NT2/D1 (cell line): Measurements from ENCODE around the gene ARSB.

ENCODE experiments used
- DNase-seq: peaks from one replicate; pipeline ENCODE4 v3.0.0-alpha.2; 2011; ENCODE audit warnings: low read depth, low spot score
- H3K27me3 ChIP-seq: 2 replicates; pipeline ENCODE4 v1.6.0; 2011; ENCODE audit warnings: mild to moderate bottlenecking; ENCODE audit not compliant: insufficient read length, insufficient read depth
- H3K36me3 ChIP-seq: 2 replicates; pipeline ENCODE4 v1.6.1; 2011; ENCODE audit warnings: mild to moderate bottlenecking, low read length, mixed read lengths; ENCODE audit not compliant: insufficient read depth, insufficient read length
- H3K4me1 ChIP-seq: 2 replicates; pipeline ENCODE4 v1.5.1; 2011; ENCODE audit not compliant: insufficient read depth, insufficient read length
- H3K4me3 ChIP-seq: 2 replicates; pipeline ENCODE4 v1.5.1; 2011; ENCODE audit warnings: low read depth; ENCODE audit not compliant: insufficient read length
- H3K9ac ChIP-seq: 2 replicates; pipeline ENCODE4 v1.6.0; 2011; ENCODE audit warnings: low read depth; ENCODE audit not compliant: insufficient read length
- H3K9me3 ChIP-seq: 2 replicates; pipeline ENCODE4 v1.5.1; 2011; ENCODE audit warnings: mild to moderate bottlenecking, low read length; ENCODE audit not compliant: insufficient read depth
- SUZ12 ChIP-seq: IDR thresholded peaks from 2 replicates; pipeline ENCODE4 v1.6.1; 2011; ENCODE audit not compliant: insufficient read length, insufficient read depth; ENCODE audit errors: extremely low read depth
- YY1 ChIP-seq: IDR thresholded peaks from 2 replicates; pipeline ENCODE4 v1.6.1; 2011; ENCODE audit not compliant: insufficient read length, insufficient read depth
- ZNF274 ChIP-seq: IDR thresholded peaks from 2 replicates; pipeline ENCODE4 v1.6.1; 2011; ENCODE audit warnings: mild to moderate bottlenecking, low read depth, low read length

ARSB gene

GRCh38 chr5:78968781-78969180 is 16.3 kb downstream of the ARSB start:
- H3K9me3 ChIP-seq: no peaks in the 10 kb centered on the region
- H3K4me3 ChIP-seq: no peak overlapping the region
- no peak for DNase-seq
- H3K27me3 ChIP-seq: no peaks in the 10 kb centered on the region
- H3K36me3 ChIP-seq: peaks cover 3% of the 10 kb centered on the region
- no peaks in the 10 kb centered on the region for H3K4me1 ChIP-seq
- TF ChIP-seq SUZ12: no peak
- no peak for TF ChIP-seq ZNF274
- TF ChIP-seq YY1: no peak
- no peak overlapping the region for H3K9ac ChIP-seq

GRCh38 chr5:78964889-78965288 is 20.2 kb downstream of the ARSB start:
- no peak for DNase-seq
- H3K9ac ChIP-seq: no peak overlapping the region

GRCh38 chr5:78961743-78962142 is 23.4 kb downstream of the ARSB start:
- no peaks in the 10 kb centered on the region for H3K4me1 ChIP-seq

More at GRCh38 chr5:78964889-78965288, 20.2 kb downstream of the ARSB start:
- Histone ChIP-seq H3K27me3 (no peaks in the 10 kb centered on the region), H3K36me3 (peaks cover 3% of the 10 kb centered on the region), H3K4me1 (no peaks in the 10 kb centered on the region), H3K4me3 (no peak overlapping the region), H3K9me3 (no peaks in the 10 kb centered on the region)
- TF ChIP-seq ZNF274: no peak
- no peak for TF ChIP-seq SUZ12
- TF ChIP-seq YY1: no peak

GRCh38 chr5:78959767-78960166 is 25.3 kb downstream of the ARSB start:
- no peak for DNase-seq
- no peaks in the 10 kb centered on the region for H3K4me1 ChIP-seq

More at GRCh38 chr5:78961743-78962142, 23.4 kb downstream of the ARSB start:
- TF ChIP-seq ZNF274 (no peak), YY1 (no peak), SUZ12 (no peak)
- Histone ChIP-seq H3K36me3 (no peaks in the 10 kb centered on the region), H3K27me3 (no peaks in the 10 kb centered on the region), H3K4me3 (no peak overlapping the region), H3K9me3 (no peaks in the 10 kb centered on the region), H3K9ac (no peak overlapping the region)
- DNase-seq: no peak

GRCh38 chr5:78958672-78959445 is 26.3 kb downstream of the ARSB start:
- H3K36me3 ChIP-seq: no peaks in the 10 kb centered on the region
- H3K4me1 ChIP-seq: no peaks in the 10 kb centered on the region
- H3K27me3 ChIP-seq: no peaks in the 10 kb centered on the region
- no peak for DNase-seq
- H3K9ac ChIP-seq: no peak overlapping the region
- TF ChIP-seq SUZ12 (no peak), YY1 (no peak), ZNF274 (no peak)
- H3K9me3 ChIP-seq: no peaks in the 10 kb centered on the region
- no peak overlapping the region for H3K4me3 ChIP-seq

More at GRCh38 chr5:78959767-78960166, 25.3 kb downstream of the ARSB start:
- no peaks in the 10 kb centered on the region for H3K27me3 ChIP-seq
- no peak overlapping the region for H3K4me3 ChIP-seq
- no peak for TF ChIP-seq ZNF274
- no peak for TF ChIP-seq SUZ12
- TF ChIP-seq YY1: no peak
- no peaks in the 10 kb centered on the region for H3K9me3 ChIP-seq
- no peaks in the 10 kb centered on the region for H3K36me3 ChIP-seq
- no peak overlapping the region for H3K9ac ChIP-seq

DNA sequence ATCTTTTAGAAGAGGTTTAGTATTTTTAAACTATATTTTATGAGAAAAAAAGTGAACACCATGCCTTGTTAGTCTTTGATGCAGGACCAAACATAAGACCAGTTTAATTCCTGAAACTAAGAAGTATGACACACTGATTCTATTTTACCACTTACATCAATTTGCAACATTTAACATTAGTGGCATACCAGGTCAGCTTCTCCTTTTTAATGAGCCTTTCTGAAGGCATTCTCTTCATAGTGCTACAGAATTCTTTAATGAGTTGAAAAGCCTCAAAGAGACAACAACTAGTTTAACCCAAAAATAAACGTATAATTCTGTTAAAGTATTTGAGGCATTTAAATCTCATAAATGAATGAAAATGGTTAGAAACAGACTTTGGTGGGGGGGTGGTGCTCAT is 28.2 kb downstream of the ARSB start:
- TF ChIP-seq ZNF274 (no peak), SUZ12 (no peak), YY1 (no peak)
- no peak overlapping the region for H3K9ac ChIP-seq
- H3K36me3 ChIP-seq: no peaks in the 10 kb centered on the region
- no peaks in the 10 kb centered on the region for H3K4me1 ChIP-seq
- H3K4me3 ChIP-seq: no peak overlapping the region
- H3K27me3 ChIP-seq: no peaks in the 10 kb centered on the region
- no peaks in the 10 kb centered on the region for H3K9me3 ChIP-seq
- no peak for DNase-seq

DNA sequence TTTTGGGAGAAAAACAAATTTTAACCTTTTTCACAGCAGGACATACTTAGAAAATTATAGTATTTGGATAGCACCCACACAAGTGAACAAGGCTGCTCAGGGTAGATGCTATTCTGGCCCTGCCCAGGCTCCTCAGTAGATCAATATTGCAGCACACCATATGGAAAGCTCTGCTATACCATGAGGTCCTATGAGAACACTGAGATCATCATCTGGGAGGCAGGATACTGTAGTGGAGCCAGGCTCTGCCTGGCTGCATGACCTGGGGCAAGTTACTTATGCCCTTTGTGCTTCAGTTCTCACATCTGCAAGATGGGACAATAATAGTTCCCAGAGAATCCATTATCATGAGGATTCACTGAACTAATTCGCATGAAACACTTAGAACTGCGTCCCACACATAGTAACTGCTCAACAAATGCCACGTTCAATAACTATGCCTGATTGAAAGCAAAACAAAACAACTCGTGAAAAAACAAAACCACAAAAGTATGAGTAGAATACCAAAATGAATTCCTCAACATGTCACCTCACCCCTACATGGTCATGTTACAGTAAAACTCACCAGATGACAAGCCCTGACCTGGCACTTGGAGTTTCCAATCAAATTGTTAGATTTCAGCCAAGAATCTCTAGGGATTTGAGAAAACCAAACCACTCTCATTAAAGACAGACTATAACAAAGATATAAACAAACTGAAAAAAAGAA is 31.9 kb downstream of the ARSB start:
- TF ChIP-seq ZNF274: no peak
- TF ChIP-seq SUZ12: no peak
- no peak for TF ChIP-seq YY1
- no peaks in the 10 kb centered on the region for H3K36me3 ChIP-seq
- H3K9ac ChIP-seq: no peak overlapping the region
- no peaks in the 10 kb centered on the region for H3K9me3 ChIP-seq
- no peaks in the 10 kb centered on the region for H3K4me1 ChIP-seq
- H3K27me3 ChIP-seq: no peaks in the 10 kb centered on the region
- no peak for DNase-seq
- H3K4me3 ChIP-seq: no peak overlapping the region
